GM13976 (cell line): ENCODE results near the gene CBR1.

ENCODE experiments used
- DNase-seq: peaks from one replicate; pipeline ENCODE4 v3.0.0; 2012; ENCODE audit warnings: low spot score
- in situ Hi-C: fragments of 300-500 bp; cut with MboI; formaldehyde crosslinking; loops from one replicate; pipeline ENCODE4 v1.12.0; 2022; ENCODE audit warnings: low sequenced_read_pairs, mixed read lengths, inconsistent platforms; ENCODE audit not compliant: unreplicated experiment
- TF ChIP-seq, protein P1 (sequence below): IDR thresholded peaks from 2 replicates; pipeline ENCODE4 v1.5.1; 2012; ENCODE audit warnings: borderline replicate concordance, mild to moderate bottlenecking; ENCODE audit not compliant: insufficient read depth; ENCODE audit errors: extremely low read depth, missing control alignments, control extremely low read depth

Gene CBR1

GRCh38 chr21:36028127-36029069 lies 41.4 kb upstream of the CBR1 start:
- TF ChIP-seq, protein P1, sequence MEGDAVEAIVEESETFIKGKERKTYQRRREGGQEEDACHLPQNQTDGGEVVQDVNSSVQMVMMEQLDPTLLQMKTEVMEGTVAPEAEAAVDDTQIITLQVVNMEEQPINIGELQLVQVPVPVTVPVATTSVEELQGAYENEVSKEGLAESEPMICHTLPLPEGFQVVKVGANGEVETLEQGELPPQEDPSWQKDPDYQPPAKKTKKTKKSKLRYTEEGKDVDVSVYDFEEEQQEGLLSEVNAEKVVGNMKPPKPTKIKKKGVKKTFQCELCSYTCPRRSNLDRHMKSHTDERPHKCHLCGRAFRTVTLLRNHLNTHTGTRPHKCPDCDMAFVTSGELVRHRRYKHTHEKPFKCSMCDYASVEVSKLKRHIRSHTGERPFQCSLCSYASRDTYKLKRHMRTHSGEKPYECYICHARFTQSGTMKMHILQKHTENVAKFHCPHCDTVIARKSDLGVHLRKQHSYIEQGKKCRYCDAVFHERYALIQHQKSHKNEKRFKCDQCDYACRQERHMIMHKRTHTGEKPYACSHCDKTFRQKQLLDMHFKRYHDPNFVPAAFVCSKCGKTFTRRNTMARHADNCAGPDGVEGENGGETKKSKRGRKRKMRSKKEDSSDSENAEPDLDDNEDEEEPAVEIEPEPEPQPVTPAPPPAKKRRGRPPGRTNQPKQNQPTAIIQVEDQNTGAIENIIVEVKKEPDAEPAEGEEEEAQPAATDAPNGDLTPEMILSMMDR: peak; percentile 94
- DNase-seq: peak; percentile 86
- in situ Hi-C loops: no loop called here

GRCh38 chr21:36029309-36029708 lies 40.5 kb upstream of the CBR1 start:
- in situ Hi-C loops: no loop called here
- no peak for DNase-seq
- TF ChIP-seq, protein P1: no peak

GRCh38 chr21:36030581-36031189 lies 39.1 kb upstream of the CBR1 start:
- in situ Hi-C loops: no loop called here
- TF ChIP-seq, protein P1: no peak
- DNase-seq: no peak

DNA sequence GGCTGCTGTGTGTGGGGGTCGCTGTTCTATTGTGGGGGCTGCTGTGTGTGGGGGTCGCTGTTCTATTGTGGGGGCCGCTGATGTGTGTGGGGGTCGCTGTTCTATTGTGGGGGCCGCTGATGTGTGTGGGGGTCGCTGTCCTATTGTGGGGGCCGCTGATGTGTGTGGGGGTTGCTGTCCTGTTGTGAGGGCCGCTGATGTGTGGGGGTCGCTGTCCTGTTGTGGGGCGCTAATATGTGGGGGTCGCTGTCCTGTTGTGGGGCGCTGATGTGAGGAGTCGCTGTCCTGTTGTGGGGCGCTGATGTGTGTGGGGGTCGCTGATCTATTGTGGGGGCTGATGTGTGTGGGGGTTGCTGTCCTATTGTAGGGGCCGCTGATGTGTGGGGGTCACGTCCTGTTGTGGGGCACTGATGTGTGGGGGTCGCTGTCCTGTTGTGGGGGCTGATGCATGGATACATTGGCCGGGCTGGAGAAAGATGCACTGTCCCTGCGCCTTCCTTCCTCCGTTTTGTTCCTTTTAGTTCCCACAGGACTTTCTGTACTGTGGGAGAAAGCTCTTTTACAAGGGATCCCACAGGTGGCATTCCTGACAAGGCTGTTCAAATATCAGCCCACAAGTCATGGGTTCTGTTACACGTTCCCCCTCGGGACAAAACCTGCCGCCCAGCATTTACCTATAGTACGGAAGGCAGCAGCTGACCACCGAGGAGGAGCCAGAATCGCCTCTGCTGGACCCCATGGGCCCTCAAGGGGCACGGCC lies 37.0 kb upstream of the CBR1 start:
- in situ Hi-C loops: no loop called here
- no peak for DNase-seq
- TF ChIP-seq, protein P1: no peak

- in situ Hi-C loops: no loop called here
- TF ChIP-seq, protein P1: no peak
- no peak for DNase-seq
These were observed 35.5 kb upstream of the CBR1 start for GRCh38 chr21:36034211-36034913.

DNA sequence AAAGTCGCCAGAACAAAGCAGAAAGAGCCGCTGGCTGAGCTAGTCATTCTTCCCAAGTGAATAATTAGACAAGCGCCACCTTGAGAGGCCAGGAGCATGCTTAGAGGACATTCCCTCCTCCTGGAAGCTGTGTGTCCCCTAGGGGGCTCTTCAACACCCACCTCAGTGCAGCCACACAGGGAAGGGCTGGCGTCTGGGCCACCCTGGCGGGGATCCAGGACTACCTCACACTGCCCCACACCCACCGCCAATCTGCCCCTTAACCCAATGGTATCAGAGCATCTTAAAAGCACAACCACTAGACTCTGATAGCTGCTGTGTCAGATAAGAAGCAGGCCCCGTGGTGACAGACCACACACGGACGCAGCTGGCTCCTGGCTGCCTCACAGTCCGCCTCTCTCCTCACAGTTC lies 34.4 kb upstream of the CBR1 start:
- TF ChIP-seq, protein P1: no peak
- in situ Hi-C loops: no loop called here
- DNase-seq: no peak
